ENCODE results near the gene LMBR1.
"Not testable (repeated sequence)": the region's sequence is repeated elsewhere in the genome, so short reads cannot be mapped to it uniquely, and the experiment has no call there.

LMBR1 gene

DNA sequence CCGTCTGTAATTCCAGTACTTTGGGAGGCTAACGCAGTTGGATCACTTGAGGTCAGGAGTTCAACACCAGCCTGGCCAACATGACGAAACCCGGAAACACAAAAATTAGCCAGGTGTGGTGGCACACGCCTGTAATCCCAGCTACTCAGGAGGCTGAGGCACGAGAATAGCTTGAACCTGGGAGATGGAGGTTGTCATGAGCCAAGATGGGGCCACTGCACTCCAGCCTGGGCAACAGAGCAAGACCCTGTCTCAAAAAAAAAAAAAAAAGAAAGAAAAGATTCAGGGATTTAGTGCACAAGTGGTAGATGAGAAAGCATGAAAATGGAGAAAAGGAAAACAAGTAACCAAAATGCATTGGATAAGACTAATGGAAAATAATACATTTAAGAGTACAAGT lies 49.4 kb downstream of the LMBR1 start:
- DNase-seq: not testable (repeated sequence)

DNA sequence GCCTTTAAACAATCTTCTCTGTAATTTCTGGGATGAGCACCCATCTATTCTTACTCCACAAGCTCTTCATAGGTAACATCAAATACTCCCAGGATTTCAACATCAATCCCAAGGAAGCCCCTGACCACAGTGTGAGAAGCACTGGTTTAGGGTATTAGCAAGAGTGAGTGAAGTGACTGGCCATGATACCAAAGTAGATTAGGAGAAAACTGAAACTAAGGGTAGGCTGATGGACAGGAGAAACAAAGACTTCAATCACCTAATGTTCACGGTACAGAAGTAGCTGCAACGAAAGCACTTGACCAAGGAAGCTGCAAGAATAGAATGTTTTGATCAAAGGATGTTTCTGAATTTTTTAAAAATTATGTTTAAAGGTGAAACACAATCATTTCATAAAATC lies 49.8 kb downstream of the LMBR1 start:
- DNase-seq: no peak

DNA sequence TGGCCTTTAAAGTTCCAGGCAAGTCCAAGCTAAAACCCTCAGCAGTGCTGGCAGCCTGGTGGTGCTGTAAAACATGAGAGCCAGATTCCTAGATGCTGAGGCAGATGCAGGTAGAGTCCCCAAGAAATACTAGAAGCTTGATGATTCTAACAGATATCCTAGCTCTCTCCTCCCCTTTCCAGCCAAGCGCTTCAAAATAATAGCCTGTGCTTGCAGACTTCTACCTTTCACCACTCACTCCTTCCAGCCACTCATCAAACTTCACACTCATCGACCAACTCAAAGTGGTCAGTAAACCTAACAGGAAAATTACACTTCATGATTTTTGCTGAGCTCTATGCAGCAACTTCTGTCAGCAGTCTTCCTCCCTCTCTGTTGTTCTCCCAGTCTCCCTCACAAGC lies 50.2 kb downstream of the LMBR1 start:
- DNase-seq: no peak

DNA sequence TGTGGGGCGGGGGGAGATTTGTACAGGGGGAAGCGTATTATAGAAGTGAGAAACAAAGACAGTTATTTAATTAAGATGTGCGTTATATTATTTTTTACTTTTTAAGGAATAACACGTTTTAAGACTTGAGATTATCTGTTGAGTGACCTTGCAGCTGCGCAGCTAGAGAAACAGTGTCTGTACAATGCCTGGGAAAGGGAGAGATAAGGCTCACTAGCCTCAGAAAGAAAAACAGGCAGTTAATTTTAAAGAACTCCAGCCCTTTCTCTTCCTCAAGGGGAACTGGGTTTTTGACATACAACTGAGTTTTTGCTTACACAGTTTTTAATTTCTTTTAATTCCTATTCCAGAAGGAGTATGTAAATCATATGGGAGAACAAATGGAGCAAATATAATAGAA lies 50.7 kb downstream of the LMBR1 start:
- DNase-seq: no peak

DNA sequence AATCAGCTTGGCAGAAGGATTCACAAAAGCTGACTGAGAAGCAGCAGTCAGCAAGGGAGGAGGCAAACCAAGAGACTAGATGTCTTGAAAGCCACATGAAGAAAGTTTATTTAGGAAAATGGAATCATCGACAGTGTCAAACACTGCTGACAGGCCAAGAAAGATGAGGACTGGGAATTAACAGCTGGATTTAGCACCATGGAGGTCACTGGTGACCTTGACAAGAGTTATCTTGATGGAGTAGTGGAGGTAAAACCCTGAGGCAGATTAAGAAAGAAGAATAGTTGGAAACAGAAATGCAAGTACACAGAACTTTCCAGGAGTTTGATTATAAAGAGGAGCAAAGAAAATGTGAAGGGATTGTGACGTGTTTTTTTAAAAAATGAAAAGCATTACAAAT lies 51.5 kb downstream of the LMBR1 start:
- DNase-seq: no peak

DNA sequence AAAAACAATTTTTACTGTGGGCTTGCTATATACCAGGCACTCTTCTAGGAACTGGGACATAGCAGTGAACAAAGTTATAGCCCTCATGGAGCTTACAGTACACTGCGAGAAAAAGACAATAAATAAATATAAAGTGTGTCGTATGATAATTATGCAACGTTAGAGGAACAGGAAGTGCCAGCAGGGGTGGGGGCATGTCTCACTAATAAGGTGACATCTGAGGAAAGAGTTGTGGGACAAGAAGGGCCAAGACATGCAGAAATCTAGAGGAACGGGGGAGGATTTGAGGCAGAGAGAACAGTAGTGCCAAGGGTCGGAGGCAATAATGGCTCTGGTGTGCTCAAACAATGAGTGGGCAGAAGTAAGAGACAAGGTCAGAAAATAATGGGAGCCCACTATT lies 52.8 kb downstream of the LMBR1 start:
- no peak for DNase-seq

DNA sequence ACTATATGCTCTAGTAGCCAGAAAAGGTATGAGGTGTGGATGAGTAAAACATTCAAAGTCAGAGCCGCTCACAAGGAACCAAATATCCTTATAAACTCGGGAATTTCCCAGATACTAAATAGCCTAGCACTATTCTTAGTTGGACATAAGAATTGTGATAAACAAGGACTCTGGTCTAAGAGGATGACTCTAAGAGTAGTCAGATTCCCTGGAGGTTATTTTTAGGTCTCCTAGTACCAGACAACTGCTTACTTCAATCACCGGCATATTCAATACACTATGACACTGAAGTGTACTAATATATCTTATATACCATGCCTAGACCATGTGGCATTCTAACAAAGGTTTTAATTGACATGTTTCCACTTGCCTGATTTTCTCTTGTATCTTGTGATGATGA lies 56.5 kb downstream of the LMBR1 start:
- no peak for DNase-seq

DNA sequence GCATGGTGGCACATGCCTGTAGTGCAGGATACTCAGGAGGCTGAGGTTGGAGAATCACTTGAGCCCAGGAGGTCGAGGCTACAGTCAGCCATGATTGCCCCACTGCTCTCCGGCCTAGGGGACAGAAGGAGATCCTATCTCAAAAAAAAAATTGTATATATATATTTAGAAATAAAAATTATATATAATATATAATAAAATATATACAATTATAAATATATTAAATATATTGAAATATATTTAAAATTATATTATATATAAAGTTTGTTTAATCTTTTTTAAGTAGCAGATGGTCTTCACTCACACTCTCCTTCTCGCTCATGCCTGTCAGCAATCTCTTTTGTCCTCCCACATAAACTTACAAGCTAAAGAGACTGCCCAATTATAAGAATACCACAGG lies 58.5 kb downstream of the LMBR1 start:
- DNase-seq: no peak

DNA sequence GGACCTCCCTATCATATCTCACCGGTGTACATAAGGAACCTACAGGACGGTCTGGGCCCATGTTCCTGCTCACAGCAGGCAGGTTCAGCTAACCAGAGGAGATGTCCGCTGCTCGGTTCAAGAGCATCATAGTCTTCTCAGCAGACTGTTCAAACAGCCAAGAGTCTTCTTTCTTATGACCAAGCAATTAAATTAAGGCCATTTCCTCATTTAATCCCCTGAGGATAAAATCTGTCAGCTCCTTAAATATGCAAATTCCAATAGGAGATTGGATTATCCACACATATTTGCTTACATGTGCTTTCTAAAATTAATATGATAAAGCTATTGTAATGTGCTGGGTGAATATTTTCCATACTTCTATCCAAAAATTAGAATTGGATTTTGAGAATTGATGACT lies 59.7 kb downstream of the LMBR1 start:
- DNase-seq: no peak

DNA sequence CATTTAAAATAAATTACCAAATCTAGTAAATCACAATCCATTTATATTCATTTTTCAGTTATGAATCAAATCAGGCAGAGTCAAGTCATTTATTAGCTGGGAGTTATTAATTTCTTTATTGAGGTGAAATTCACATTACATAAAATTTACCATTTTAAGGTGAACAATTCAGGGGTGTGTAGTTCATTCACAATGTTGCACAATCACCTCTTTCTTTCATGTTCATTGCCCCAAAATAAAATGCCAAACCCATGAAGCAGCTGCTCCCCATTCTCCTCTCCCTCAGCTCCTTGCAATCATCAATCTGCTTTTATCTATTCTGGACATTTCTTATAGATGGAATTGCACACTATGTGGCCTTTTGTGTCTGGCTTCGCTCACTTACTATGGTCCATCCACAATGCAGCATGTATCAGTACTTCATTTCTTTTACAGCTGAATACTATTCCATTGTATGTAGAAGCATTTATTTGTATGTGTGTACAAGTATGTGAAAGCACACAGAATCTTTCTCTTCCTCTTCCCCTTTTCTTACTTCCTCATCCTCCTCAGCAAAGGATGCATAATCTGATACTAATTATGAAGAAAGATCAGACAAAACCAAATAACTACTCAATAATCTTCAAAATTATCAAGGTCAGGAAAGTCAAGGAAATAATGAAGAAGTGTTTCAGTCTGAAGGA lies 60.6 kb downstream of the LMBR1 start:
- DNase-seq: no peak

DNA sequence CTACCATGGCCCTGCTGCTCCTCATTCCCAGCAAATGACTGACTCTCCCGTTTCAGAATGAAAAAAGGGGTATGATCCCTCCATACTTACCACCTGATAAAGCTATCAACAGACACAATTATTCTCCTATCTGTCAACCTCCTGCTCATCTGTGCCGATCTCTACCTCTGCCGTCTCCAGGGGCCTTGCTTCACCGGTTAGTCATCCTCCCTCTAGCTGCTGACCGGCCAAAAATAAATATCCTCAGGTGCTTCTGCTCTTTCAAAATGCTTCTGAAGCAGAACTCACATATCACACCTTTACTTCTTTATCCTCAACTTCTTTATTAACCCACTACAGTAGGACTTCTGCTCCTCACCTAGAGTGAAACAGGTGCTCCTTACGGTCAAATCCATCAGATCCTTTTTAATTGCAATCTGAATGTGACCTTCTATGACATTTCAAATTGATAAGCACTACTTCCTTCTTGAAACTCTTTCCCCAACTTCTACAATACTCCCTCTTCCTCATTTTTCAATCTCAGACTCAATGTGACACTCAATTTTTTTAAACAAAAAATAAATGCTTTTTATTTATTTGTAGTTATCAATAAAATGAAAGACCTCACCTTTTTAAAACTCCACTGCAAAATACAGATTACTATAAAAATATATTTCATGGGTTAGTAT lies 63.2 kb downstream of the LMBR1 start:
- no peak for DNase-seq

DNA sequence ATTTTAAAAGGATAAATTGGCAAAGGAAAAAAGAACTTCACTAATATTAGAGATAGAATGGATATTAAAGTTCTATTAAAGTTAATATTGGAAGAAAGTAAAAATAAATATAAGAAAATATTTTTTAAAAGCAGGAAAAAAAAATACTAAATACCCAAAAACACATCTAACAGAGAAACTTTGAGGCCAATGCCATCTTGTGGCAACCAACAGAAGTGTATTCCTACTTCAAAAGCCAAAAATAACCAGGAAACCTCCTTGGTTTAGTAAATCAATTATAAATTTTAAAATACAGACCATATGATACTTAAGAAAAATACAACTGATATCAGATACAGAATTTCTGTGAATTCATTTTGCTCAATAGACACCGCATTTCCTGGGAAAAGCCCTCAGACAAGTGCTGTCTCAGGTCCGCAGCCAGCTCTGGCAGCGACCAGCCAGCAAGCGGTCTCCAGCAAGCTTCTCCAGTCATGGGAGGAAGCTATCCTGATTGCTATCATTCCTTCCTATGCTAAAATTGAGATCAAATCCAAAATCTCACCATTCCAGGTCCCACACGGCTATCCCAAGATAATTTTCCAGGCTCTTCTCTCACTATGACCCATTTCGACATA lies 65.3 kb downstream of the LMBR1 start:
- no peak for DNase-seq

DNA sequence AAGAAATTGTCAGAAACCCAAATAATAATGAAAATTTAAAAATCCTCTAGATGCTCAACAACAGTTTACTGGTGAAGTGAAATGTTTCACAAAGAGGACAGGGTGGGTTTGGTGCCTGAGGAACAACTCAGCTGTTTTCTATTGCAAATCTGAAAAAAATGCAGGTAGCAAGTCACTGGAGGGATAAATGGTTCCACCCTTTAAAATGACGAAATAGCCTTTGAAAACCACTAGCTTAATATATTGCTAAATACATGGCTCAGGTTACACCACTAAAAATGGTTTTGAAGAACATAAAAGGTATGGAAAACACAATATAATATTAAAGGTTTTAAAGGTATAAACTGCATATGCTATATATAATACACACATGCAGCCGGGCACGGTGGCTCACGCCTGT lies 69.5 kb downstream of the LMBR1 start:
- DNase-seq: no peak

DNA sequence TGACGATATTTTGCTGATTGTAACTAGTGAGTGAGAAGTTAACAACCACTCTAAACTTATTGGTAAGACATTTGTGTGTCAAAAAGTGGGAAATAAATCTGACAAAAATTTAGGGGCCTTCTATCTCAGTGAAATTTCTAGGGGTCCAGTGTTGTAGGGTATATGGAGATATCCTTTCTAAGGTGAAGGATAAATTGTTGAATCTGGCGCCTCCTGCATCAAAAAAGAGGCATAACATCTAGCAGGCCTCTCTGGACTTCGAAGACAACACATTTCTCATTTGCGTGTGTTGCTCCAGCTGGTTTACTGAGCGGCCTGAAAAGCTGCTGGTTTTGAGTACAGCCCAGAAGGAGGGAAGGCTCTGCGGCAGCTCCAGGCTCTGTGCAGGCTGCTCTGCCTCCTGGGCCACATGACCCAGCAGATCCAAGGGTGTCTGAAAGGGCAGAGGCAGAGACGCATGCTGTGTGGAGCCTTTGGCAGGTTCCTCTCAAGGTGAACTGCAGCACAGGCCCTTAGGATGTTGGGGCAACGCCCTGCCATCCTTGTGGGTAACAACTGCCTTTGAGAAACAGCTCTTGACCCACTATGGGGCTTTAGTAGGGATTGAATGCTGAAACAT lies 72.4 kb downstream of the LMBR1 start:
- DNase-seq: no peak

DNA sequence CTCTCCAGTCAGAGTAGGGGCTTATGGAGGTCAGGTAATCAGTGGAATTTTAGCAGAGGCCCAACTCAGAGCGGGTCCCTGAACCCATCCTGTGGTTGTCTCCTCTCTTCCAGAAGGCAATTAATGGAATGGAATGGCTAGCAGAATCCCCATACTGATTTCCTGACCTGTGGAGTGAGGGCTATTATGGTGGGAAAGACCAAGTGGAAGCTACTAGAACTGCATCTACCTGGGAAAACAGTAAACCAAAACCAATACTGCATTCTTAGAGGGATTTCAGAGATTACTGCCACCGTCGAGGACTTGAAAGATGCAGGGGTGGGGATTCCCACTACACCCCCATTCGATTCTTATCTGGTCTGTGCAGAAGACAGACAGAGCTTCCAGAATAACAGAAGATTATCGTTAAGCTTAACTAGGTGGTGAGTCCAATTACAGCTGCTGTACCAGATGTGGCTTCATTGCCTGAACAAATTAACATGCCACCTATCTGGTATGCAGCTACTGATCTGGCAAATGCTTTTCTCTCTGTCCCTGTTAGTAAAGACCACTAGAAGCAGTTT lies 73.2 kb downstream of the LMBR1 start:
- no peak for DNase-seq

DNA sequence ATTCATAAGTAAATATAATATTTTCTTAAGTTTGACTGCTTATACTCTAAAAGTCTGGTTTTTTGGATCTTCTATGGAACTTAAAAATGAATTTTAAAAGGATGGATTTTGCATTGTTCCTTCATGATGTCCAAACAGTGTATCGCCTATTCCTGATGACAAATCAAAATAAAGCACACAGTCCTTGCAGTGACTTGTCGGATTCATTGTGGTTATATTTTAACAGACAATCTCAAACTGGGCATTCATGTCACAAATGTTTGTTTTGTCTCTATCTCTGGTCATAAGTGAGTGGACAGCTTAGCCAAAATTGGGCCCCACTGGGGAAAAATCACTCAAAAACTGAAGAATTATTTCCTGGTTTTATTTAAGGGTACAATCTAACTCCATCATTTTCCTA lies 74.8 kb downstream of the LMBR1 start:
- no peak for DNase-seq

DNA sequence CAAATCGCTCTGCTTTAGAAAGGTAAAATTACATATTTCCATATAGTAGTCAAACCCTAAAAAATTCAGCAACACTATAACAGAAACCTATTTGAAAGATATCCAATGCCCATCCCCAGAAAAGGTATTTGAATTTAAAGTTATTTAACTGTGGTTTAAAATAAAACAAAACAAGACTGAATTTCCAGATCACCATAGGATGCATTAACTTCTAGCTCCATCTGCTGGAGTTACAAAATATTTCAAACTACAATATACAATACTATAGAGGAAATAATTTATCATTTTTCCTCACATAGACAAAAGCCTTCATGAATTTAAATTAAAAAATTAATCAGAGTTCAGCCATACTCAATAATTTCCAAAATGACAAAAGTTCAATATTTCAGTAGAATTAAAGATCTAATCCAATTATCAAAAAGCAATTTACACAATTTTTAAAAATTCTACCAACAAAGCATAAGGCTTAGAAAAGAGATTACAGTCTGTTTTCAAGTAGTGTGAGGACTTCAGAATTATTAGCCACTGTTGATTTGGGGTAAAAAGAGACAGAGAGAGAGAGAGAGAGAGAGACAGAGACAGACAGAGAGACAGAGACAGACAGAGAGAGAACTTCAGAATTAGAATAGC lies 75.9 kb downstream of the LMBR1 start:
- DNase-seq: no peak

DNA sequence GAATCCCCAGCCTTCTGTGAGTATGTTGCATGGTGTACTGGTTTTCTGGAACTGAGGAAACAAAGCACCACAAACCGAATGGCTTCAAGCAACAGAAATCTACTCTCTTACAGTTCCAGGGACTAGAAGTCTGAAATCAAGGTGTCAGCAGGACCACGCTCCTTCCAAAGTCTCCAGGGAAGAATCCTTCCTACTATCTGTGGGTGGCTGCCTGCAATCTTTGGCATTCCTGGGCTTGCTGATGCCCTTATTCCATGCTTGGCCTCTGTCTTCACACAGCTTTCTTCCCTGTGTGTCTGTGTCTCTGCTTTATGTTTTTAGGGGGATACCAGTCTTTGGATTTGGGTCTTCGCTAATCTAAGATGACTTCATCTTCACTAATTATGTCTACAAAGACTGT lies 81.3 kb downstream of the LMBR1 start:
- DNase-seq: no peak

DNA sequence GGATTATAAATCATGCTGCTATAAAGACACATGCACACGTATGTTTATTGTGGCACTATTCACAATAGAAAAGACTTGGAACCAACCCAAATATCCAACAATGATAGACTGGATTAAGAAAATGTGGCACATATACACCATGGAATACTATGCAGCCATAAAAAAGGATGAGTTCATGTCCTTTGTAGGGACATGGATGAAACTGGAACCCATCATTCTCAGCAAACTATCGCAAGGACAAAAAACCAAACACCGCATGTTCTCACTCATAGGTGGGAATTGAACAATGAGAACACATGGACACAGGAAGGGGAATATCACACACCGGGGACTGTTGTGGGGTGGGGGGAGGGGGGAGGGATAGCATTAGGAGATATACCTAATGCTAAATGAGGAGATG lies 89.3 kb downstream of the LMBR1 start:
- DNase-seq: not testable (repeated sequence)

DNA sequence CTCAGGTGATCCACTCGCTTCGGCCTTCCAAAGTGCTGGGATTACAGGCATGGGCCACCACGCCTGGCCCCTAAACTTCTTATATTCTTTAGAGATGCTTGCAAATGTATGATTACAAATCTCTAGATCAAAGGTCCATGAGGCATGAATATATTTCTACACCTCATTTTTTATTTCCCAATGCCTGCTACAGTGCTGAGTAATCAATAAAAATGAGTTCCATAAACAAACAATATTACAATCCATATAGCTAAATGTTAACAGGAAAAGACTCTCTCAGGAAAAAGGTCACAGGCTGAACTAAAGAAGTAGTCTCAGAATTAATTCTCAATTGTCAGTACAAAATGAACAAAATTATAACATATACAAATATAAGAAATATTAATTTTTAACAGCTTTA lies 90.8 kb downstream of the LMBR1 start:
- DNase-seq: no peak

DNA sequence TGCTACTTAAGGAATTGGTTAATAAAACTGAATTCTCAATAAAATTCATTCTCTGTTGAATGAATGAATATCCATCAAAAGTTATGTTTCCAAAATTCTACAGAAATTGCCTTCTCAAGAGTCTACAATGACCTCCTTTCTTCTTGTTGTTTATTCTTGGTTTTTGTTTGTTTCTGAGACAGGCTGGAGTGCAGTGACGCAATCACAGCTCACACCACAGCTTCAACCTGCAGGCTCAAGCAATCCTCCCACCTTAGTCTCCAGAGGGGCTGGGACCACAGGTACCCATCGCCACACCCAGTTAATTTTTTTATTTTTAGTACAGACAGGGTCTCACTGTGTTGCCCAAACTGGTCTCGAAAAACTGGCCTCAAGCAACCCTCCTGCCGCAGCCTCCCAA lies 97.6 kb downstream of the LMBR1 start:
- no peak for DNase-seq

DNA sequence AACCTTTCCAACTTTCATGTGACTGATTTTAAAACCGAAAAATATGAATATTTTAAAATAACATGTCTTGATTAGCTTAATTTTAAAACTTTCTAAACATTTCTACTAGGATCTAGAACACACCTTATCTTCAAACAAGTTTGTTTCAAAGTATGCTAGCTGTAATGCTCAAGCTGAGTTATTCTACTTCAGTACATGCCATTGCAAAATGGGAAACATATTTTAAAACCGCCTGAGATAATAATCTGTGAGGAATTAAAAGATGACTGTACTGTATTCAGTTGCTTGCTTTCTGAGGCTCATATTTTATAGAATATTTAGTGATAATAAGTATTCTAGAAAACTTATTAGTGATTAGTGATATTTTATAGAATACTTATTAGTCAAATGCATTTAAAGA lies 99.6 kb downstream of the LMBR1 start:
- no peak for DNase-seq

DNA sequence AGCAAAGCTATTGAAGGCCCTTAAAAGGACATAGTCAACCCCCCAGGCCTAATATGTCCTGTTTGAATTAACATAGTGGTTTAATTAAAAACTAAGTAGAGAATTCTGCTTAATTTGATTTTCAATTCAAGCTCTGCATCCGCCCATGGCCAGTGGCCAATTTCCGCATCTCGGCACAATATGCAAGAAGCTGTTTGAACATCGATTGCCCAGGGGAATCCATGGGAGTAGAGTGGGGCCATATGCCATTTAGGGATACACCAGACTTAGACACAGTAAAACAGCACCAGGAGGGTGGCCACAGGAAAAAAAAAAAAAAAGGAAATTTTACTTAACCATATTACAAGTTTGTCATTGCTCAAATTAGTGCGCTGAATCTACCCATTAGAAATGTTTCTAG lies 100.4 kb downstream of the LMBR1 start:
- no peak for DNase-seq

Measured in NCI-H187 treated with DMSO at 0.1 percent for 48 hours (cell line).